ENCODE data around the gene GLRA3. TPM values are rescaled to one million over a fixed set of nuclear protein-coding genes. Genes with fewer than 3 reads are reported as not detected.

GLRA3 gene
- total and polyA plus RNA-seq, 2 experiments from 2014 or later, result not detected

- Histone ChIP-seq H3K27me3 (replicated peaks; ENCODE audit: insufficient read depth) (no peaks in the 10 kb centered on the region), H3K4me3 (no peak overlapping the region), H3K27ac (no peak overlapping the region), H3K9me2 (ENCODE audit: insufficient read depth) (no peaks in the 10 kb centered on the region), H4K20me1 (ENCODE audit: insufficient read depth) (no peaks in the 10 kb centered on the region), H3K79me2 (ENCODE audit: insufficient read depth) (no peaks in the 10 kb centered on the region), H3K36me3 (ENCODE audit: low read depth) (no peaks in the 10 kb centered on the region), H3K9me3 (ENCODE audit: low read depth) (no peaks in the 10 kb centered on the region), H2AFZ (no peak overlapping the region), H3K9ac (no peak overlapping the region), H3F3A (ENCODE audit: insufficient read depth) (no peaks in the 10 kb centered on the region), H3K4me2 (ENCODE audit: unreplicated experiment) (no peak overlapping the region), H3K4me1 (ENCODE audit: insufficient read depth) (no peaks in the 10 kb centered on the region)
- DNase-seq, result no peak
- in situ Hi-C loops (cut with MboI), result no loop called here
- no peak for TF ChIP-seq EZH2 (IDR thresholded peaks at IDR 0.05; ENCODE audit: insufficient read depth, poor library complexity, severe bottlenecking)
- no peak for TF ChIP-seq EZH2phosphoT487 (IDR thresholded peaks at IDR 0.05; ENCODE audit: insufficient read depth, low read depth)
- WGBS, 2 experiments (ENCODE audit: low coverage in 1 of 2, low lambda C conversion rate in 2 of 2, missing lambda C conversion rate in 2 of 2), result 77 to 88% methylated on average over 2 of the region's 2 CpGs
Observed at GRCh38 chr4:174650711-174651355, 178.2 kb downstream of the GLRA3 start.

- TF ChIP-seq EZH2phosphoT487 (IDR thresholded peaks at IDR 0.05; ENCODE audit: insufficient read depth, low read depth) (no peak), EZH2 (IDR thresholded peaks at IDR 0.05; ENCODE audit: insufficient read depth, poor library complexity, severe bottlenecking) (no peak)
- no peaks in the 10 kb centered on the region for H3K9me3 ChIP-seq (ENCODE audit: low read depth)
- no peaks in the 10 kb centered on the region for H4K20me1 ChIP-seq (ENCODE audit: insufficient read depth)
- no peaks in the 10 kb centered on the region for H3K27me3 ChIP-seq (replicated peaks; ENCODE audit: insufficient read depth)
- H3K4me3 ChIP-seq, result no peak overlapping the region
- no peak overlapping the region for H3K27ac ChIP-seq
- no peaks in the 10 kb centered on the region for H3K79me2 ChIP-seq (ENCODE audit: insufficient read depth)
- H3K9me2 ChIP-seq (ENCODE audit: insufficient read depth), result no peaks in the 10 kb centered on the region
- no peak overlapping the region for H2AFZ ChIP-seq
- DNase-seq, result no peak
- WGBS, 2 experiments (ENCODE audit: low coverage in 1 of 2, low lambda C conversion rate in 2 of 2, missing lambda C conversion rate in 2 of 2), result 73 to 75% methylated on average over 5 of the region's 5 CpGs
- H3K4me2 ChIP-seq (ENCODE audit: unreplicated experiment), result no peak overlapping the region
- H3K36me3 ChIP-seq (ENCODE audit: low read depth), result no peaks in the 10 kb centered on the region
- in situ Hi-C loops (cut with MboI), result no loop called here
- H3F3A ChIP-seq (ENCODE audit: insufficient read depth), result no peaks in the 10 kb centered on the region
- H3K9ac ChIP-seq, result no peak overlapping the region
- H3K4me1 ChIP-seq (ENCODE audit: insufficient read depth), result no peaks in the 10 kb centered on the region
Observed at GRCh38 chr4:174648812-174649211, 180.2 kb downstream of the GLRA3 start.

GRCh38 chr4:174646326-174646725, 182.7 kb downstream of the GLRA3 start:
- no peaks in the 10 kb centered on the region for H3F3A ChIP-seq (ENCODE audit: insufficient read depth)
- H3K4me2 ChIP-seq (ENCODE audit: unreplicated experiment), result no peak overlapping the region
- H3K9me3 ChIP-seq (ENCODE audit: low read depth), result no peaks in the 10 kb centered on the region
- no peak overlapping the region for H3K4me3 ChIP-seq
- no peaks in the 10 kb centered on the region for H3K79me2 ChIP-seq (ENCODE audit: insufficient read depth)
- H3K36me3 ChIP-seq (ENCODE audit: low read depth), result no peaks in the 10 kb centered on the region
- no peak for DNase-seq
- H3K9ac ChIP-seq, result no peak overlapping the region
- in situ Hi-C loops (cut with MboI), result no loop called here
- no peaks in the 10 kb centered on the region for H3K27me3 ChIP-seq (replicated peaks; ENCODE audit: insufficient read depth)
- H4K20me1 ChIP-seq (ENCODE audit: insufficient read depth), result no peaks in the 10 kb centered on the region
- H3K9me2 ChIP-seq (ENCODE audit: insufficient read depth), result no peaks in the 10 kb centered on the region
- TF ChIP-seq EZH2phosphoT487 (IDR thresholded peaks at IDR 0.05; ENCODE audit: insufficient read depth, low read depth) (no peak), EZH2 (IDR thresholded peaks at IDR 0.05; ENCODE audit: insufficient read depth, poor library complexity, severe bottlenecking) (no peak)
- H2AFZ ChIP-seq, result no peak overlapping the region
- 46 to 52% methylated on average over 1 of the region's 1 CpG for WGBS, 2 experiments (ENCODE audit: low coverage in 1 of 2, low lambda C conversion rate in 2 of 2, missing lambda C conversion rate in 2 of 2)
- H3K27ac ChIP-seq, result no peak overlapping the region
- no peaks in the 10 kb centered on the region for H3K4me1 ChIP-seq (ENCODE audit: insufficient read depth)

GRCh38 chr4:174640146-174640545, 188.9 kb downstream of the GLRA3 start:
- no peak overlapping the region for H3K27ac ChIP-seq
- H3K9ac ChIP-seq, result no peak overlapping the region
- no peaks in the 10 kb centered on the region for H4K20me1 ChIP-seq (ENCODE audit: insufficient read depth)
- DNase-seq, result no peak
- H3K9me3 ChIP-seq (ENCODE audit: low read depth), result no peaks in the 10 kb centered on the region
- no peaks in the 10 kb centered on the region for H3F3A ChIP-seq (ENCODE audit: insufficient read depth)
- H3K9me2 ChIP-seq (ENCODE audit: insufficient read depth), result no peaks in the 10 kb centered on the region
- no peaks in the 10 kb centered on the region for H3K27me3 ChIP-seq (replicated peaks; ENCODE audit: insufficient read depth)
- H3K4me2 ChIP-seq (ENCODE audit: unreplicated experiment), result no peak overlapping the region
- in situ Hi-C loops (cut with MboI), result no loop called here
- TF ChIP-seq EZH2 (IDR thresholded peaks at IDR 0.05; ENCODE audit: insufficient read depth, poor library complexity, severe bottlenecking) (no peak), EZH2phosphoT487 (IDR thresholded peaks at IDR 0.05; ENCODE audit: insufficient read depth, low read depth) (no peak)
- H3K4me3 ChIP-seq, result no peak overlapping the region
- no peak overlapping the region for H2AFZ ChIP-seq
- H3K4me1 ChIP-seq (ENCODE audit: insufficient read depth), result no peaks in the 10 kb centered on the region
- no peaks in the 10 kb centered on the region for H3K79me2 ChIP-seq (ENCODE audit: insufficient read depth)
- no peaks in the 10 kb centered on the region for H3K36me3 ChIP-seq (ENCODE audit: low read depth)

- in situ Hi-C loops (cut with MboI), result loop anchor here (10.0 kb wide), 1 partner anchor 271 kb away; no protein-coding TSS in a partner anchor
- WGBS, 2 experiments (ENCODE audit: low coverage in 1 of 2, low lambda C conversion rate in 2 of 2, missing lambda C conversion rate in 2 of 2), result 100% methylated on average over 1 of the region's 1 CpG
- no peaks in the 10 kb centered on the region for H3K27me3 ChIP-seq (replicated peaks; ENCODE audit: insufficient read depth)
Observed at GRCh38 chr4:174635732-174636131, 193.3 kb downstream of the GLRA3 start.

More at GRCh38 chr4:174635732-174636131, 193.3 kb downstream of the GLRA3 start:
- TF ChIP-seq EZH2 (IDR thresholded peaks at IDR 0.05; ENCODE audit: insufficient read depth, poor library complexity, severe bottlenecking) (no peak), EZH2phosphoT487 (IDR thresholded peaks at IDR 0.05; ENCODE audit: insufficient read depth, low read depth) (no peak)
- Histone ChIP-seq H3K9ac (no peak overlapping the region), H3K36me3 (ENCODE audit: low read depth) (no peaks in the 10 kb centered on the region), H2AFZ (no peak overlapping the region), H3K4me2 (ENCODE audit: unreplicated experiment) (no peak overlapping the region), H4K20me1 (ENCODE audit: insufficient read depth) (no peaks in the 10 kb centered on the region), H3K27ac (no peak overlapping the region), H3K9me2 (ENCODE audit: insufficient read depth) (no peaks in the 10 kb centered on the region), H3K4me1 (ENCODE audit: insufficient read depth) (no peaks in the 10 kb centered on the region), H3K79me2 (ENCODE audit: insufficient read depth) (no peaks in the 10 kb centered on the region), H3K4me3 (no peak overlapping the region), H3F3A (ENCODE audit: insufficient read depth) (no peaks in the 10 kb centered on the region), H3K9me3 (ENCODE audit: low read depth) (no peaks in the 10 kb centered on the region)
- DNase-seq, result no peak

Data from GM23248 (cell line).